Nephron progenitor cell (in vitro differentiated cells): Measurements from ENCODE around the gene OR2K2.
"Not testable (repeated sequence)": the region's sequence is repeated elsewhere in the genome, so short reads cannot be mapped to it uniquely, and the experiment has no call there.

Experiments
- DNase-seq: peaks from one replicate; pipeline ENCODE4 v3.0.0; 2021
- H3K27ac Mint-ChIP-seq: 2 replicates; pipeline ENCODE4 v1.8.0; 2021; ENCODE audit warnings: mild to moderate bottlenecking, moderate library complexity, mixed read lengths
- H3K27me3 Mint-ChIP-seq: 2 replicates; pipeline ENCODE4 v1.8.0; 2021; ENCODE audit warnings: mild to moderate bottlenecking, low read depth, mixed read lengths; ENCODE audit not compliant: poor library complexity
- H3K36me3 Mint-ChIP-seq: 2 replicates; pipeline ENCODE4 v1.8.0; 2021; ENCODE audit warnings: low read depth, mixed read lengths
- H3K4me1 Mint-ChIP-seq: 2 replicates; pipeline ENCODE4 v1.8.0; 2021; ENCODE audit warnings: mixed read lengths
- H3K4me3 Mint-ChIP-seq: 2 replicates; pipeline ENCODE4 v1.8.0; 2021; ENCODE audit warnings: mild to moderate bottlenecking, moderate library complexity, mixed read lengths
- H3K9me3 Mint-ChIP-seq: 2 replicates; pipeline ENCODE4 v1.8.0; 2021; ENCODE audit warnings: mild to moderate bottlenecking, moderate library complexity, mixed read lengths
- CTCF ChIP-seq: fragments of 200-600 bp; sonication (generic); IDR thresholded peaks from 2 replicates; pipeline ENCODE4 v1.5.0; 2021; ENCODE audit warnings: antibody characterized with exemption

OR2K2 gene

GRCh38 chr9:111287127-111287526, 42.9 kb downstream of the OR2K2 start:
- no peak for DNase-seq
- Mint-ChIP-seq H3K4me3 (no peak overlapping the region), H3K36me3 (no peaks in the 10 kb centered on the region), H3K27me3 (peaks cover 5% of the 10 kb centered on the region), H3K9me3 (no peaks in the 10 kb centered on the region), H3K27ac (no peak overlapping the region), H3K4me1 (no peaks in the 10 kb centered on the region)
- no peak for TF ChIP-seq CTCF

- no peak for TF ChIP-seq CTCF
- H3K27ac Mint-ChIP-seq, result no peak overlapping the region
- no peak for DNase-seq
- H3K36me3 Mint-ChIP-seq, result no peaks in the 10 kb centered on the region
- no peaks in the 10 kb centered on the region for H3K9me3 Mint-ChIP-seq
- H3K4me3 Mint-ChIP-seq, result no peak overlapping the region
- H3K27me3 Mint-ChIP-seq, result peaks cover 5% of the 10 kb centered on the region
- H3K4me1 Mint-ChIP-seq, result peaks cover 4% of the 10 kb centered on the region
Observed at GRCh38 chr9:111284703-111285102, 45.3 kb downstream of the OR2K2 start.

- Mint-ChIP-seq H3K4me1 (peaks cover 10% of the 10 kb centered on the region), H3K27me3 (peaks cover 3% of the 10 kb centered on the region), H3K27ac (no peak overlapping the region), H3K9me3 (no peaks in the 10 kb centered on the region), H3K36me3 (no peaks in the 10 kb centered on the region), H3K4me3 (no peak overlapping the region)
- no peak for TF ChIP-seq CTCF
- DNase-seq, result no peak
Observed at GRCh38 chr9:111282845-111283244, 47.2 kb downstream of the OR2K2 start.

GRCh38 chr9:111280795-111281194, 49.2 kb downstream of the OR2K2 start:
- H3K4me3 Mint-ChIP-seq, H3K27ac Mint-ChIP-seq, H3K9me3 Mint-ChIP-seq, DNase-seq, H3K4me1 Mint-ChIP-seq, H3K27me3 Mint-ChIP-seq, H3K36me3 Mint-ChIP-seq: not testable (repeated sequence)
